ENCODE data around the gene MINAR2. TPM values are rescaled to one million over a fixed set of nuclear protein-coding genes. Genes with fewer than 3 reads are reported as not detected.

Gene MINAR2
- polyA plus RNA-seq, 1 of the 3 experiments (the other 2 are of a cell fraction): not detected

GRCh38 chr5:129763651-129764050 is 15.8 kb downstream of the MINAR2 start:
- no peaks in the 10 kb centered on the region for H3K79me2 ChIP-seq (ENCODE audit: insufficient read depth)
- no peaks in the 10 kb centered on the region for H3F3A ChIP-seq (replicated peaks; ENCODE audit: insufficient read depth)
- POLR2A ChIA-PET: no interaction called here
- no peak for DNase-seq
- no peak overlapping the region for H3K4me3 ChIP-seq (ENCODE audit: low read depth in 2 of 2, low read length in 1 of 2)
- TF ChIP-seq MXI1 (IDR thresholded peaks at IDR 0.05; ENCODE audit: low read depth, low read length) (no peak), RCOR1 (IDR thresholded peaks at IDR 0.05; ENCODE audit: low read length) (no peak), USF2 (IDR thresholded peaks at IDR 0.05; ENCODE audit: borderline replicate concordance, low read depth, low read length) (no peak), FOSL2 (IDR thresholded peaks at IDR 0.05; ENCODE audit: borderline replicate concordance, low read depth) (no peak), POLR2AphosphoS5 (IDR thresholded peaks at IDR 0.05; ENCODE audit: low read depth, low read length) (no peak), FOXJ3 (CRISPR knock-in tag; IDR thresholded peaks at IDR 0.05) (no peak), IRF3 (IDR thresholded peaks at IDR 0.05; ENCODE audit: low read depth, low read length) (no peak), YY1 (IDR thresholded peaks at IDR 0.05; ENCODE audit: low read depth) (no peak), EZH2phosphoT487 (IDR thresholded peaks at IDR 0.05; ENCODE audit: borderline replicate concordance, low read depth) (no peak), MEF2A (IDR thresholded peaks at IDR 0.05; ENCODE audit: borderline replicate concordance, low read depth) (no peak), RFX5 (IDR thresholded peaks at IDR 0.05; ENCODE audit: low read length) (no peak), SMC3 (IDR thresholded peaks at IDR 0.05; ENCODE audit: low read depth, low read length) (no peak)
- TF ChIP-seq, protein P1, sequence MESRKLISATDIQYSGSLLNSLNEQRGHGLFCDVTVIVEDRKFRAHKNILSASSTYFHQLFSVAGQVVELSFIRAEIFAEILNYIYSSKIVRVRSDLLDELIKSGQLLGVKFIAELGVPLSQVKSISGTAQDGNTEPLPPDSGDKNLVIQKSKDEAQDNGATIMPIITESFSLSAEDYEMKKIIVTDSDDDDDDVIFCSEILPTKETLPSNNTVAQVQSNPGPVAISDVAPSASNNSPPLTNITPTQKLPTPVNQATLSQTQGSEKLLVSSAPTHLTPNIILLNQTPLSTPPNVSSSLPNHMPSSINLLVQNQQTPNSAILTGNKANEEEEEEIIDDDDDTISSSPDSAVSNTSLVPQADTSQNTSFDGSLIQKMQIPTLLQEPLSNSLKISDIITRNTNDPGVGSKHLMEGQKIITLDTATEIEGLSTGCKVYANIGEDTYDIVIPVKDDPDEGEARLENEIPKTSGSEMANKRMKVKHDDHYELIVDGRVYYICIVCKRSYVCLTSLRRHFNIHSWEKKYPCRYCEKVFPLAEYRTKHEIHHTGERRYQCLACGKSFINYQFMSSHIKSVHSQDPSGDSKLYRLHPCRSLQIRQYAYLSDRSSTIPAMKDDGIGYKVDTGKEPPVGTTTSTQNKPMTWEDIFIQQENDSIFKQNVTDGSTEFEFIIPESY (IDR thresholded peaks at IDR 0.05; ENCODE audit: borderline replicate concordance, low read depth): no peak
- H3K4me1 ChIP-seq (ENCODE audit: control insufficient read depth in 1 of 2, insufficient read depth in 2 of 2, low read depth in 1 of 2, low read length in 1 of 2): no peaks in the 10 kb centered on the region
- no peak overlapping the region for H3K4me2 ChIP-seq
- H3K27ac ChIP-seq (ENCODE audit: low read depth in 2 of 2, low read length in 1 of 2): no peak overlapping the region
- H4K20me1 ChIP-seq (ENCODE audit: insufficient read depth): no peaks in the 10 kb centered on the region
- H3K9me3 ChIP-seq: no peaks in the 10 kb centered on the region
- 4% methylated on average over 1 of the region's 1 CpG for WGBS (ENCODE audit: low lambda C conversion rate)
- no peaks in the 10 kb centered on the region for H3K9me2 ChIP-seq
- H3K9ac ChIP-seq: no peak overlapping the region
- no peaks in the 10 kb centered on the region for H3K36me3 ChIP-seq (replicated peaks in 1 of 2; ENCODE audit: control insufficient read depth in 1 of 2, insufficient read depth in 2 of 2, low read length in 1 of 2)
- peaks cover 5% of the 10 kb centered on the region; the same call in 1 of the 2 replicates for H3K27me3 ChIP-seq (ENCODE audit: insufficient read depth)
- no peak overlapping the region for H2AFZ ChIP-seq (ENCODE audit: low read depth)
- CTCF ChIA-PET: interaction anchor here (0.6 to 1.5 kb wide), 3 partner anchors 8 to 1028 kb away, joined by 3 to 5 read pairs (median 3); no protein-coding TSS in a partner anchor

DNA sequence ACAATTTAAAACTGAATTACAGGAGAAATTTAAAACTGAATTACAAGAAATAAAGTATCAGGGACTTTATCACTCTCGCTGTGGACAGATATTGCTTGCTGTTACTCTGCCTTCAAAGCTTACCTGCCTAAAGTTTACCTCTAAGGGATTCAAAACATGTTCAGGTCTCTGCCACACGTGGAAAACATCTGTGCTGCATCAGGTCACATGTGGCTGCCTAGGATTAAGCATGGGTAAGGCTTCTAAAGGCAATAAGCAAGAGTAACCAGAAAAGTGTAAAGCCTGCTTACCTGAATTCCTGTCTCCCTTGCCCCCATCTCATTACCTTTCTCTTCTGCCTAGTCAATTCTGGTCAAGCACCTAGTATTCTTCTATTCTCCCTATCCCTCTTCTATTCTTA is 18.9 kb downstream of the MINAR2 start:
- 3% methylated on average over 2 of the region's 2 CpGs for WGBS (ENCODE audit: low lambda C conversion rate)
- Histone ChIP-seq H3F3A (replicated peaks; ENCODE audit: insufficient read depth) (no peaks in the 10 kb centered on the region), H3K27ac (ENCODE audit: low read depth in 2 of 2, low read length in 1 of 2) (no peak overlapping the region), H3K9me3 (no peaks in the 10 kb centered on the region), H3K4me1 (ENCODE audit: control insufficient read depth in 1 of 2, insufficient read depth in 2 of 2, low read depth in 1 of 2, low read length in 1 of 2) (no peaks in the 10 kb centered on the region), H3K9me2 (no peaks in the 10 kb centered on the region), H2AFZ (ENCODE audit: low read depth) (no peak overlapping the region), H3K9ac (no peak overlapping the region), H3K4me3 (ENCODE audit: low read depth in 2 of 2, low read length in 1 of 2) (no peak overlapping the region), H3K27me3 (ENCODE audit: insufficient read depth) (peaks cover 5% of the 10 kb centered on the region; the same call in 1 of the 2 replicates), H3K36me3 (replicated peaks in 1 of 2; ENCODE audit: control insufficient read depth in 1 of 2, insufficient read depth in 2 of 2, low read length in 1 of 2) (no peaks in the 10 kb centered on the region), H4K20me1 (ENCODE audit: insufficient read depth) (no peaks in the 10 kb centered on the region), H3K4me2 (no peak overlapping the region), H3K79me2 (ENCODE audit: insufficient read depth) (no peaks in the 10 kb centered on the region)
- DNase-seq: no peak
- no peak for TF ChIP-seq IRF3 (IDR thresholded peaks at IDR 0.05; ENCODE audit: low read depth, low read length)
- no peak for TF ChIP-seq TEAD4 (IDR thresholded peaks at IDR 0.05; ENCODE audit: borderline replicate concordance, insufficient read depth)
- no peak for TF ChIP-seq TCF12 (IDR thresholded peaks at IDR 0.05)
- POLR2A ChIA-PET: no interaction called here
- CTCF ChIA-PET: interaction anchor here (0.6 to 8.4 kb wide), 7 partner anchors 54 to 861 kb away, joined by 3 to 93 read pairs (median 4); no protein-coding TSS in a partner anchor
